HEK293 (cell line): ENCODE results near the gene ZNF367.

ENCODE experiments used
- CTCF ChIA-PET: fragments of 350-600 bp; formaldehyde crosslinking; extraction: SDS; loops from one replicate; lab custom pipeline; 2021; ENCODE audit warnings: antibody characterized with exemption; lab: Yijun Ruan, JAX
- POLR2A ChIA-PET: fragments of 300-600 bp; formaldehyde crosslinking; extraction: SDS; loops from one replicate; lab custom pipeline; 2020; ENCODE audit warnings: antibody characterized with exemption, inconsistent platforms; lab: Yijun Ruan, JAX
- H3K27ac ChIP-seq: fragments of 200-500 bp; sonication (Bioruptor generic); 2 replicates; pipeline ENCODE4 v1.5.1; 2014; ENCODE audit warnings: low read depth, low read length, control low read depth, inconsistent platforms; ENCODE audit errors: extremely low read depth
- H3K36me3 ChIP-seq, 2 experiments: fragments of 200-500 bp in 1 of 2; sonication (Bioruptor generic) in 1 of 2; 1 replicate in 1 of 2; 2 replicates in 1 of 2; pipeline ENCODE4 v1.5.1; 2014 to 2017; ENCODE audit warnings: inconsistent platforms in 2 of 2, low read length in 2 of 2; ENCODE audit not compliant: control insufficient read depth in 2 of 2, insufficient read depth in 1 of 2
- H3K4me1 ChIP-seq: fragments of 200-500 bp; sonication (Bioruptor generic); 2 replicates; pipeline ENCODE4 v1.5.1; 2014; ENCODE audit warnings: mild to moderate bottlenecking, low read length, inconsistent platforms; ENCODE audit not compliant: control insufficient read depth, insufficient read depth
- H3K4me3 ChIP-seq: 2 replicates; pipeline ENCODE4 v1.5.1; 2011; ENCODE audit warnings: low read depth, mild to moderate bottlenecking, control low read depth, low read length, moderate library complexity
- H3K9me3 ChIP-seq: fragments of 200-500 bp; sonication (Bioruptor generic); 2 replicates; pipeline ENCODE4 v1.5.1; 2014; ENCODE audit warnings: low read depth, low read length, inconsistent platforms; ENCODE audit not compliant: control insufficient read depth, insufficient read depth
- HOXD13 ChIP-seq: sonication (generic); formaldehyde crosslinking; IDR thresholded peaks from 2 replicates; pipeline ENCODE4 v1.8.0; 2022; ENCODE audit warnings: missing genetic modification reagents, borderline replicate concordance
- MYNN ChIP-seq: fragments of 450-650 bp; formaldehyde crosslinking; IDR thresholded peaks from 2 replicates; pipeline ENCODE4 v1.5.1; 2016; ENCODE audit warnings: missing biosample characterization, missing genetic modification characterization, borderline replicate concordance
- REPIN1 ChIP-seq: fragments of 450-650 bp; formaldehyde crosslinking; IDR thresholded peaks from 2 replicates; pipeline ENCODE4 v1.5.1; 2017; ENCODE audit warnings: missing biosample characterization, missing genetic modification characterization, low read depth
- YY1 ChIP-seq: fragments of 450-650 bp; formaldehyde crosslinking; IDR thresholded peaks from 2 replicates; pipeline ENCODE4 v1.5.1; 2018; ENCODE audit warnings: missing biosample characterization, missing genetic modification characterization
- ZBTB11 ChIP-seq: fragments of 450-650 bp; formaldehyde crosslinking; conservative IDR thresholded peaks from 2 replicates; pipeline ENCODE4 v1.5.1; 2016; ENCODE audit warnings: low read depth, missing biosample characterization, missing genetic modification characterization
- ZBTB49 ChIP-seq: fragments of 450-650 bp; formaldehyde crosslinking; IDR thresholded peaks from 2 replicates; pipeline ENCODE4 v1.5.1; 2016; ENCODE audit warnings: missing biosample characterization, missing genetic modification characterization, low read depth
- ZEB2 ChIP-seq: fragments of 450-650 bp; formaldehyde crosslinking; IDR thresholded peaks from 2 replicates; pipeline ENCODE4 v1.5.1; 2016; ENCODE audit warnings: missing biosample characterization, missing genetic modification characterization
- ZNF140 ChIP-seq: fragments of 450-650 bp; formaldehyde crosslinking; IDR thresholded peaks from 2 replicates; pipeline ENCODE4 v1.5.1; 2016; ENCODE audit warnings: missing biosample characterization, missing genetic modification characterization
- ZNF155 ChIP-seq: fragments of 450-650 bp; formaldehyde crosslinking; IDR thresholded peaks from 2 replicates; pipeline ENCODE4 v1.5.1; 2016; ENCODE audit warnings: missing biosample characterization, missing genetic modification characterization
- ZNF174 ChIP-seq: fragments of 450-650 bp; formaldehyde crosslinking; IDR thresholded peaks from 2 replicates; pipeline ENCODE4 v1.5.0; 2017; ENCODE audit warnings: missing biosample characterization, mild to moderate bottlenecking, missing genetic modification characterization
- ZNF280C ChIP-seq: fragments of 450-650 bp; formaldehyde crosslinking; IDR thresholded peaks from 2 replicates; pipeline ENCODE4 v1.5.1; 2016; ENCODE audit warnings: missing biosample characterization, missing genetic modification characterization
- ZNF362 ChIP-seq: fragments of 450-650 bp; formaldehyde crosslinking; IDR thresholded peaks from 2 replicates; pipeline ENCODE4 v1.5.1; 2016; ENCODE audit warnings: missing biosample characterization, missing genetic modification characterization
- ZNF514 ChIP-seq: fragments of 450-650 bp; formaldehyde crosslinking; IDR thresholded peaks from 2 replicates; pipeline ENCODE4 v1.5.1; 2016; ENCODE audit warnings: missing biosample characterization, missing genetic modification characterization
- ZNF521 ChIP-seq: fragments of 450-650 bp; formaldehyde crosslinking; IDR thresholded peaks from 2 replicates; pipeline ENCODE4 v1.5.1; 2017; ENCODE audit warnings: missing biosample characterization, mild to moderate bottlenecking, missing genetic modification characterization
- ZNF549 ChIP-seq: fragments of 450-650 bp; IDR thresholded peaks from 2 replicates; pipeline ENCODE4 v1.5.1; 2018; ENCODE audit warnings: missing biosample characterization, missing genetic modification characterization, mild to moderate bottlenecking, inconsistent platforms, moderate library complexity
- ZNF629 ChIP-seq: fragments of 450-650 bp; formaldehyde crosslinking; IDR thresholded peaks from 2 replicates; pipeline ENCODE4 v1.5.1; 2017; ENCODE audit warnings: missing biosample characterization, missing genetic modification characterization
- TF ChIP-seq, protein P1 (sequence below): fragments of 450-650 bp; formaldehyde crosslinking; IDR thresholded peaks from 2 replicates; pipeline ENCODE4 v1.5.1; 2016; ENCODE audit warnings: missing biosample characterization, missing genetic modification characterization
- TF ChIP-seq, protein P2 (sequence below): fragments of 450-650 bp; formaldehyde crosslinking; IDR thresholded peaks from 2 replicates; pipeline ENCODE4 v1.5.1; 2016; ENCODE audit warnings: missing biosample characterization, missing genetic modification characterization
- TF ChIP-seq, protein P3 (sequence below): fragments of 450-650 bp; formaldehyde crosslinking; IDR thresholded peaks from 2 replicates; pipeline ENCODE4 v1.5.1; 2017; ENCODE audit warnings: missing biosample characterization, missing genetic modification characterization

The ZNF367 gene

DNA sequence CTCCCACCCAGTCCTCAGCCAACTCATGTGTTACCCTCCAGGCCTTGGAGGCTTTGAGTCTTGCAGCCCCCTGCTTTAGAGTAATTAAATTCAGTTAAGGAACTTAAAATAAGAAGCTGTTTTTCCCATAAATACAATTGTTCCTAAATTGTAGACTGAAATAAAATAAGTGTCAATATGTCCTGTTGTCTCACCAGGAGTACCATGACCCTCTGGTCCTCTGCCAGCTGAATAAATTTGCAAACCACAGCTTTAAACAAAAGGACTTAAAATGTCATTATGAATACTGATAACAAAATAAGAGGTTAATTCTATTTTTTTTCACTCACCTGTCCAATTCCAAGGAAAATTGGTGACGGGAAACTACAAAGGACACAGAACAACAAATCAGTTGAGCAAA, 50.2 kb downstream of the ZNF367 start:
- TF ChIP-seq ZBTB11 (tag by site-specific recombination) (no peak), ZNF629 (tag by site-specific recombination) (no peak)
- TF ChIP-seq, protein P1, sequence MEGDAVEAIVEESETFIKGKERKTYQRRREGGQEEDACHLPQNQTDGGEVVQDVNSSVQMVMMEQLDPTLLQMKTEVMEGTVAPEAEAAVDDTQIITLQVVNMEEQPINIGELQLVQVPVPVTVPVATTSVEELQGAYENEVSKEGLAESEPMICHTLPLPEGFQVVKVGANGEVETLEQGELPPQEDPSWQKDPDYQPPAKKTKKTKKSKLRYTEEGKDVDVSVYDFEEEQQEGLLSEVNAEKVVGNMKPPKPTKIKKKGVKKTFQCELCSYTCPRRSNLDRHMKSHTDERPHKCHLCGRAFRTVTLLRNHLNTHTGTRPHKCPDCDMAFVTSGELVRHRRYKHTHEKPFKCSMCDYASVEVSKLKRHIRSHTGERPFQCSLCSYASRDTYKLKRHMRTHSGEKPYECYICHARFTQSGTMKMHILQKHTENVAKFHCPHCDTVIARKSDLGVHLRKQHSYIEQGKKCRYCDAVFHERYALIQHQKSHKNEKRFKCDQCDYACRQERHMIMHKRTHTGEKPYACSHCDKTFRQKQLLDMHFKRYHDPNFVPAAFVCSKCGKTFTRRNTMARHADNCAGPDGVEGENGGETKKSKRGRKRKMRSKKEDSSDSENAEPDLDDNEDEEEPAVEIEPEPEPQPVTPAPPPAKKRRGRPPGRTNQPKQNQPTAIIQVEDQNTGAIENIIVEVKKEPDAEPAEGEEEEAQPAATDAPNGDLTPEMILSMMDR (tag by site-specific recombination) = no peak
- TF ChIP-seq, protein P2, sequence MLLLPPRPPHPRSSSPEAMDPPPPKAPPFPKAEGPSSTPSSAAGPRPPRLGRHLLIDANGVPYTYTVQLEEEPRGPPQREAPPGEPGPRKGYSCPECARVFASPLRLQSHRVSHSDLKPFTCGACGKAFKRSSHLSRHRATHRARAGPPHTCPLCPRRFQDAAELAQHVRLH (tag by site-specific recombination) = no peak
- Histone ChIP-seq H3K4me1 (no peaks in the 10 kb centered on the region), H3K36me3 (peaks cover 0 to 11% of the 10 kb centered on the region in 2 experiments; a peak in 2 of 3 replicates), H3K4me3 (no peak overlapping the region), H3K27ac (no peak overlapping the region), H3K9me3 (no peaks in the 10 kb centered on the region)
- POLR2A ChIA-PET = no interaction called here
- CTCF ChIA-PET = interaction anchor here (1.0 to 1.3 kb wide), 3 partner anchors 13 to 298 kb away, joined by 3 to 5 read pairs (median 4); partner anchors contain the start of gene SLC35D2

DNA sequence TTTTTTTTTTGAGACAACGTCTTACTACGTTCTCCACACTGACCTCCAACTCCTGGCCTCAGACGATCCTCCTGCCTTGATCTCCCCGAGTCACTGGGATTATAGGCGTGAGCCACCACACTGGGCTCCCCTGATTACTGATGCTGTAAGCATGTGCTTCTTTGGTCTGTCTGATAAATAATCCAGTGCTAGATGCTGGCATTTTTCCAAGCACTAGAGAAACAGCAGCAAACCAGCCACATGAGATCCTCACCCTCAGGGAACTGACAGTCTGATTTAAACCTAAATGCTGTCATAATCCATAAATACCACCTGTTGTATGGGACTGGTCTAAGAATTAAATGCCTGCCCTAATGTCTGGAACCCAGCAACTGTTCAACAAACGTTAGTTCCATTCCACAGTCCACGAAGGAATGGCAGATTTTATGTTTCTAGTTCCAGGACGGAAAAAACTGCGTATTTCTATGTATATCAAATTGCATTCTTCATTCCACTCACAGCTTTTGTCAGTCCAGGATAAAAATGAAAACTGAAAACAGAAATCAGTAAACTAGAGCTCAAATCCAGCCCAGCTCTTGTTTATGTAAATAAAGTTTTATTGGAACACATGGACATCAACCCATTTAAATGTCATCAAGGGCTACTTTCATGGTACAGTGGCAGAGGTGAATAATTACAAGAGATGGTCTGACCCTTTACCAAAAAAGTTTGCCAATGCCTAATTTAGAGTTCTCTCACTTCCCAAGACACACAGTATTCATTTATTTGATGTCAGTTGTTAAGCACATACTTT, 54.8 kb downstream of the ZNF367 start:
- Histone ChIP-seq H3K27ac (no peak overlapping the region), H3K36me3 (peaks cover 0 to 11% of the 10 kb centered on the region in 2 experiments; a peak in 2 of 3 replicates), H3K4me1 (no peaks in the 10 kb centered on the region), H3K9me3 (no peaks in the 10 kb centered on the region), H3K4me3 (no peak overlapping the region)
- ChIA-PET CTCF (interaction anchor here (0.5 to 0.6 kb wide), 2 partner anchors 322 to 1903 kb away, joined by 3 to 5 read pairs; no protein-coding TSS in a partner anchor), POLR2A (no interaction called here)
- no peak for TF ChIP-seq HOXD13
- TF ChIP-seq ZNF140 (tag by site-specific recombination) = no peak
- TF ChIP-seq ZNF174 = no peak
- TF ChIP-seq MYNN (tag by site-specific recombination) = no peak
- TF ChIP-seq ZEB2 (tag by site-specific recombination) = no peak
- TF ChIP-seq ZBTB49 = no peak
- TF ChIP-seq ZNF521 (tag by site-specific recombination) = no peak
- no peak for TF ChIP-seq ZNF280C
- TF ChIP-seq ZNF514 (tag by site-specific recombination) = no peak
- no peak for TF ChIP-seq REPIN1 (tag by site-specific recombination)
- TF ChIP-seq, protein P3, sequence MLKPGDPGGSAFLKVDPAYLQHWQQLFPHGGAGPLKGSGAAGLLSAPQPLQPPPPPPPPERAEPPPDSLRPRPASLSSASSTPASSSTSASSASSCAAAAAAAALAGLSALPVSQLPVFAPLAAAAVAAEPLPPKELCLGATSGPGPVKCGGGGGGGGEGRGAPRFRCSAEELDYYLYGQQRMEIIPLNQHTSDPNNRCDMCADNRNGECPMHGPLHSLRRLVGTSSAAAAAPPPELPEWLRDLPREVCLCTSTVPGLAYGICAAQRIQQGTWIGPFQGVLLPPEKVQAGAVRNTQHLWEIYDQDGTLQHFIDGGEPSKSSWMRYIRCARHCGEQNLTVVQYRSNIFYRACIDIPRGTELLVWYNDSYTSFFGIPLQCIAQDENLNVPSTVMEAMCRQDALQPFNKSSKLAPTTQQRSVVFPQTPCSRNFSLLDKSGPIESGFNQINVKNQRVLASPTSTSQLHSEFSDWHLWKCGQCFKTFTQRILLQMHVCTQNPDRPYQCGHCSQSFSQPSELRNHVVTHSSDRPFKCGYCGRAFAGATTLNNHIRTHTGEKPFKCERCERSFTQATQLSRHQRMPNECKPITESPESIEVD (tag by site-specific recombination) = no peak
- no peak for TF ChIP-seq ZNF362 (tag by site-specific recombination)
- no peak for TF ChIP-seq YY1 (tag by site-specific recombination)
- no peak for TF ChIP-seq ZNF155 (tag by site-specific recombination)
- no peak for TF ChIP-seq ZNF549 (tag by site-specific recombination)
